ENCODE results near the gene RIMBP2.

The RIMBP2 gene

GRCh38 chr12:130666645-130667044 is 49.5 kb downstream of the RIMBP2 start:
- H3K79me2 ChIP-seq (ENCODE audit: low read length), result no peaks in the 10 kb centered on the region
- no peak for DNase-seq
- H3K4me2 ChIP-seq (ENCODE audit: low read depth, low read length), result no peak overlapping the region
- H3K9me2 ChIP-seq (replicated peaks; ENCODE audit: insufficient read depth, low read length), result no peaks in the 10 kb centered on the region
- no peak overlapping the region for H3K4me3 ChIP-seq (ENCODE audit: low read length)
- TF ChIP-seq EZH2 (optimal IDR thresholded peaks at IDR 0.05; ENCODE audit: low read depth, low read length) (no peak), CTCF (IDR thresholded peaks at IDR 0.05; ENCODE audit: low read length) (no peak), EZH2phosphoT487 (IDR thresholded peaks at IDR 0.05; ENCODE audit: low read length) (no peak)
- H3K9ac ChIP-seq (ENCODE audit: low read length), result no peak overlapping the region
- no peaks in the 10 kb centered on the region for H3F3A ChIP-seq (ENCODE audit: insufficient read depth, low read length)
- no peak overlapping the region for H2AFZ ChIP-seq (ENCODE audit: low read length)
- H3K27me3 ChIP-seq (replicated peaks; ENCODE audit: insufficient read depth, low read length), result no peaks in the 10 kb centered on the region
- H3K4me1 ChIP-seq (ENCODE audit: low read length), result no peaks in the 10 kb centered on the region
- H3K27ac ChIP-seq (ENCODE audit: low read length), result no peak overlapping the region
- H4K20me1 ChIP-seq (ENCODE audit: insufficient read depth, low read length), result no peaks in the 10 kb centered on the region
- H3K36me3 ChIP-seq (replicated peaks; ENCODE audit: insufficient read depth, low read length), result no peaks in the 10 kb centered on the region
- no peaks in the 10 kb centered on the region for H3K9me3 ChIP-seq (replicated peaks; ENCODE audit: insufficient read depth, low read length)

- Histone ChIP-seq H3K36me3 (replicated peaks; ENCODE audit: insufficient read depth, low read length) (no peaks in the 10 kb centered on the region), H3K27ac (ENCODE audit: low read length) (no peak overlapping the region), H3F3A (ENCODE audit: insufficient read depth, low read length) (no peaks in the 10 kb centered on the region), H4K20me1 (ENCODE audit: insufficient read depth, low read length) (no peaks in the 10 kb centered on the region), H3K9me3 (replicated peaks; ENCODE audit: insufficient read depth, low read length) (no peaks in the 10 kb centered on the region), H3K27me3 (replicated peaks; ENCODE audit: insufficient read depth, low read length) (no peaks in the 10 kb centered on the region), H3K4me3 (ENCODE audit: low read length) (no peak overlapping the region), H3K9me2 (replicated peaks; ENCODE audit: insufficient read depth, low read length) (no peaks in the 10 kb centered on the region), H2AFZ (ENCODE audit: low read length) (no peak overlapping the region), H3K79me2 (ENCODE audit: low read length) (no peaks in the 10 kb centered on the region), H3K4me1 (ENCODE audit: low read length) (no peaks in the 10 kb centered on the region), H3K4me2 (ENCODE audit: low read depth, low read length) (no peak overlapping the region), H3K9ac (ENCODE audit: low read length) (no peak overlapping the region)
- TF ChIP-seq CTCF (IDR thresholded peaks at IDR 0.05; ENCODE audit: low read length), result no peak
- DNase-seq, result no peak
Measured at GRCh38 chr12:130665753-130666152, 50.3 kb downstream of the RIMBP2 start.

- no peak overlapping the region for H2AFZ ChIP-seq (ENCODE audit: low read length)
- no peak overlapping the region for H3K9ac ChIP-seq (ENCODE audit: low read length)
- no peaks in the 10 kb centered on the region for H3K9me3 ChIP-seq (replicated peaks; ENCODE audit: insufficient read depth, low read length)
- H3K4me1 ChIP-seq (ENCODE audit: low read length), result no peaks in the 10 kb centered on the region
- H3K27ac ChIP-seq (ENCODE audit: low read length), result no peak overlapping the region
- H3K27me3 ChIP-seq (replicated peaks; ENCODE audit: insufficient read depth, low read length), result no peaks in the 10 kb centered on the region
- no peak overlapping the region for H3K4me2 ChIP-seq (ENCODE audit: low read depth, low read length)
- no peaks in the 10 kb centered on the region for H3K9me2 ChIP-seq (replicated peaks; ENCODE audit: insufficient read depth, low read length)
- no peaks in the 10 kb centered on the region for H3K36me3 ChIP-seq (replicated peaks; ENCODE audit: insufficient read depth, low read length)
- no peak for DNase-seq
- H3K79me2 ChIP-seq (ENCODE audit: low read length), result no peaks in the 10 kb centered on the region
- H3K4me3 ChIP-seq (ENCODE audit: low read length), result no peak overlapping the region
- TF ChIP-seq EZH2 (optimal IDR thresholded peaks at IDR 0.05; ENCODE audit: low read depth, low read length) (no peak), CTCF (IDR thresholded peaks at IDR 0.05; ENCODE audit: low read length) (no peak), EZH2phosphoT487 (IDR thresholded peaks at IDR 0.05; ENCODE audit: low read length) (no peak)
- H3F3A ChIP-seq (ENCODE audit: insufficient read depth, low read length), result no peaks in the 10 kb centered on the region
- no peaks in the 10 kb centered on the region for H4K20me1 ChIP-seq (ENCODE audit: insufficient read depth, low read length)
Measured at GRCh38 chr12:130664772-130665171, 51.3 kb downstream of the RIMBP2 start.
